Glutamatergic neuron (in vitro differentiated cells): ENCODE results near the gene TERB1. TPM values are rescaled to one million over a fixed set of nuclear protein-coding genes. Genes with fewer than 3 reads are reported as not detected.

Experiments used
- DNase-seq: peaks from one replicate; pipeline ENCODE4 v3.0.0; 2022
- H3K27ac Mint-ChIP-seq: one replicate; pipeline ENCODE4 v1.8.0; 2020; ENCODE audit warnings: mild to moderate bottlenecking, mixed read lengths, inconsistent platforms; ENCODE audit not compliant: unreplicated experiment
- H3K27me3 Mint-ChIP-seq: one replicate; pipeline ENCODE4 v1.8.0; 2020; ENCODE audit warnings: mild to moderate bottlenecking, moderate library complexity, mixed read lengths, inconsistent platforms; ENCODE audit not compliant: unreplicated experiment
- H3K36me3 Mint-ChIP-seq: one replicate; pipeline ENCODE4 v1.8.0; 2020; ENCODE audit warnings: mild to moderate bottlenecking, mixed read lengths, inconsistent platforms; ENCODE audit not compliant: unreplicated experiment
- H3K4me1 Mint-ChIP-seq: one replicate; pipeline ENCODE4 v1.8.0; 2020; ENCODE audit warnings: mild to moderate bottlenecking, low read depth, mixed read lengths, inconsistent platforms; ENCODE audit not compliant: unreplicated experiment
- H3K4me3 Mint-ChIP-seq: one replicate; pipeline ENCODE4 v1.8.0; 2020; ENCODE audit warnings: mild to moderate bottlenecking, mixed read lengths, inconsistent platforms; ENCODE audit not compliant: unreplicated experiment
- H3K9me3 Mint-ChIP-seq: one replicate; pipeline ENCODE4 v1.8.0; 2020; ENCODE audit warnings: mild to moderate bottlenecking, moderate library complexity, mixed read lengths, inconsistent platforms; ENCODE audit not compliant: unreplicated experiment
- total RNA-seq: library from RNA; stranded (reverse); fragmentation: NEBNext Ultra II Directional; extraction: Animal tissue kit (Norgen Biotek cat#: 25700); gene quantifications from one replicate; pipeline ENCODE4 v1.2.1, GENCODE V29; 2021; ENCODE audit not compliant: unreplicated experiment
- TF ChIP-seq, protein P1 (sequence below): fragments of 200-600 bp; sonication (generic); IDR thresholded peaks from one replicate; pipeline ENCODE4 v1.5.0; 2021; ENCODE audit not compliant: partially characterized antibody, unreplicated experiment

The TERB1 gene
- total RNA-seq, 1 donor from 2014 or later = 0.39 TPM

DNA sequence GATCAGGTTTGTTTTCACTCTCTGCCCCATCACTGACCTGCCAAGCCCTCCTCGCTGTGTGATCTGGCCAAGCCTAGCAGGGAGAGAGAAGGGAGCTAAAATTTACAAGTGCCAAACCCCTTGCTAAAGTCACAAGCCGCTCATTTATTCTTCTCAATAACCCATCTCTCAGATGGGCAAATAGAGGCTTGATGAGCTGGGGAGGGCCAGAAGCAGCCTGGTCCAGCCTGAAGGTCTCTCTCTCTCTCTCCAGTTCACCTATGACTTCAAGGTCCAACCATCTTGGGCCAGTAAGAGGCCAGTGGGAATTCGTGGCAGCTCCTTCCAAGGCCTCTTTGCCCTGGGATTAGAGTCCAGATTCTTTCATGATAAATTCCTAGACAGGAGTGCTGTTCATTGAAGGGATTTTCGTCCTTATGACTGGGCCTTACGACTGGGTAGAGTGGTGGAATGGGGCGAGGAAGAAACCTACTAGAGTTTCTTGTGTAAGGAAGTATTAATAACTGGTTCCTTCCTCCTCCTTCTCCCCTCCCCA, 46.2 kb upstream of the TERB1 start:
- no peak for DNase-seq
- H3K4me1 Mint-ChIP-seq = peaks cover 14% of the 10 kb centered on the region
- peaks cover 4% of the 10 kb centered on the region for H3K9me3 Mint-ChIP-seq
- peaks cover 13% of the 10 kb centered on the region for H3K27me3 Mint-ChIP-seq
- H3K27ac Mint-ChIP-seq = no peak overlapping the region
- TF ChIP-seq, protein P1, sequence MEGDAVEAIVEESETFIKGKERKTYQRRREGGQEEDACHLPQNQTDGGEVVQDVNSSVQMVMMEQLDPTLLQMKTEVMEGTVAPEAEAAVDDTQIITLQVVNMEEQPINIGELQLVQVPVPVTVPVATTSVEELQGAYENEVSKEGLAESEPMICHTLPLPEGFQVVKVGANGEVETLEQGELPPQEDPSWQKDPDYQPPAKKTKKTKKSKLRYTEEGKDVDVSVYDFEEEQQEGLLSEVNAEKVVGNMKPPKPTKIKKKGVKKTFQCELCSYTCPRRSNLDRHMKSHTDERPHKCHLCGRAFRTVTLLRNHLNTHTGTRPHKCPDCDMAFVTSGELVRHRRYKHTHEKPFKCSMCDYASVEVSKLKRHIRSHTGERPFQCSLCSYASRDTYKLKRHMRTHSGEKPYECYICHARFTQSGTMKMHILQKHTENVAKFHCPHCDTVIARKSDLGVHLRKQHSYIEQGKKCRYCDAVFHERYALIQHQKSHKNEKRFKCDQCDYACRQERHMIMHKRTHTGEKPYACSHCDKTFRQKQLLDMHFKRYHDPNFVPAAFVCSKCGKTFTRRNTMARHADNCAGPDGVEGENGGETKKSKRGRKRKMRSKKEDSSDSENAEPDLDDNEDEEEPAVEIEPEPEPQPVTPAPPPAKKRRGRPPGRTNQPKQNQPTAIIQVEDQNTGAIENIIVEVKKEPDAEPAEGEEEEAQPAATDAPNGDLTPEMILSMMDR = no peak
- H3K36me3 Mint-ChIP-seq = no peaks in the 10 kb centered on the region
- no peak overlapping the region for H3K4me3 Mint-ChIP-seq

DNA sequence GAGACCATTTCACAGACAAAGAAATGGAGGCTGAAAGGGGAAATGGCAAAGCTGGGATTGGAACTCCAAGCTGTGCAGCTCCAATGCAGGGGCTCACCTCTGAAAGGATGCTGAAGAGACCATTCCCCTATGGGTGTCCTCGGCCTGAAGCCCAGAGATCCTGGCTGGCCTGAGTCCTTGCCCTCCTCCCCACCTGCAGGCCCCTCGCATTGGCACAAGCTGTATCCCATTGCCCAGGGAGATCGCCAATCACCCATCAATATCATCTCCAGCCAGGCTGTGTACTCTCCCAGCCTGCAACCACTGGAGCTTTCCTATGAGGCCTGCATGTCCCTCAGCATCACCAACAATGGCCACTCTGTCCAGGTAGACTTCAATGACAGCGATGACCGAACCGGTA, 45.4 kb upstream of the TERB1 start:
- no peaks in the 10 kb centered on the region for H3K36me3 Mint-ChIP-seq
- TF ChIP-seq, protein P1 = no peak

DNA sequence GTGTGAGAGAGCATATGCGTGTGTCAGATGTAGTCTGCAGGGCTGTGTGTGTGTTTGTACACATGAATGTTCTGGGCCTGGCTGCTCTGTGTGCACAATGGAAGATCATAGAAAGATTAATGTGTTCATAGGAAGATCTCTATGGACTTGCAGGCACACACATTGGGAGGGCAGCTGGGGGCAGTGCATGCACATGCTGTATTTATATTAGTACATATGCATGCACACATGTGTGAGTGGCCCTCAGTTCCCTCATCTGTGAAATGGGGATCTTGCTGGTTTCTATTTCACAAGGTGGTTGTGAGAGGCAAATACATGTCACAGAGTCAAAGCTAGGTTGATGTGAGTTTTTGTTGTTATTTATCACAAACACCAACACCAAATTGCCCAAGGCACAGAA, 44.9 kb upstream of the TERB1 start:
- Mint-ChIP-seq H3K36me3 (no peaks in the 10 kb centered on the region), H3K4me1 (peaks cover 14% of the 10 kb centered on the region), H3K4me3 (peak overlapping the region; percentile 17), H3K9me3 (peaks cover 4% of the 10 kb centered on the region), H3K27ac (peak overlapping the region; percentile 62), H3K27me3 (peaks cover 16% of the 10 kb centered on the region)
- no peak for DNase-seq
- TF ChIP-seq, protein P1 = no peak

More for the DNA sequence above, 45.4 kb upstream of the TERB1 start:
- Mint-ChIP-seq H3K4me3 (no peak overlapping the region), H3K27ac (no peak overlapping the region), H3K27me3 (peaks cover 15% of the 10 kb centered on the region), H3K4me1 (peaks cover 14% of the 10 kb centered on the region), H3K9me3 (peaks cover 4% of the 10 kb centered on the region)
- DNase-seq = no peak

DNA sequence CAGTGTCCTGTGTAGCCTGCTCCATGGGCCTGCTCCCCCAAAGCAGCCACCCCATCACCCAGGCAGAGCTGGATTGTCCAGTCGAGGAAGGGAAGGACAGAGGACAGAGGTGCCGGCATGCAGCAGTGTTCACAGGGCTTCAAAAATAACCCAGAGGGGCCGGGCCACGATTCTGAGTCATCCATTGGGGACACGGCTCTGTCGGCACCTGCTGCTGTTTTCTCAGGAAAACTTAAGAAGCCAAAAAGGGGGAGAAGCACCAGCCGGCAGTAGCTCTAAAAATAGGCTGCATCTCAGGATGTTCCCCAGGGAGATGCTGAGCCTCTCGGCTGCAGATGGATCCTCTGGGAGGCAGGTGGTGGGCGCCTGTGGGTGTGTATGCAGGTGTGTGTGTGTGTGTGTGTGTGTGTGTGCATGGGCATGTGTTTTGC, 44.4 kb upstream of the TERB1 start:
- H3K4me1 Mint-ChIP-seq = peaks cover 14% of the 10 kb centered on the region
- peaks cover 4% of the 10 kb centered on the region for H3K9me3 Mint-ChIP-seq
- peak overlapping the region; percentile 62 for H3K27ac Mint-ChIP-seq
- peaks cover 16% of the 10 kb centered on the region for H3K27me3 Mint-ChIP-seq
- TF ChIP-seq, protein P1 = no peak
- H3K4me3 Mint-ChIP-seq = peak overlapping the region; percentile 64
- peak; percentile 53 for DNase-seq
- no peaks in the 10 kb centered on the region for H3K36me3 Mint-ChIP-seq

DNA sequence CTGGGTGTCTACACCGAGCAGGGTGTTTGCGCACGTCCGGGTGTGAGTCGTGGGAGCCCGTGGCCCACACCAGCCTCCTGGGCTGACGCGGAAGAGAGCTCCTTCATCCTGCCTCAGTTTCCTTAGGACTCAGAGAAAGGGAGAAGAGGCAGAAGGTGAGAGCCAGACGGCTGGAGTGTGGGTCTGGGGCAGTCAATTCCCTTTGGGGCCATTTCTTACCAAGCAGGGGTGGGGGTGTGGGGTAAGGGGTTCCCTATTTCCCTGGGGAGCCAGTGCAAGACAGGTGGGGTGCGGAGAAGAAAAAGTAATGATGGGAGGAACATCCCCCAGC, 43.7 kb upstream of the TERB1 start:
- DNase-seq = no peak
- H3K4me1 Mint-ChIP-seq = peaks cover 14% of the 10 kb centered on the region
- H3K4me3 Mint-ChIP-seq = peak overlapping the region; percentile 64
- peak overlapping the region; percentile 62 for H3K27ac Mint-ChIP-seq
- TF ChIP-seq, protein P1 = no peak
- H3K27me3 Mint-ChIP-seq = peaks cover 16% of the 10 kb centered on the region
- H3K9me3 Mint-ChIP-seq = peaks cover 4% of the 10 kb centered on the region
- H3K36me3 Mint-ChIP-seq = no peaks in the 10 kb centered on the region
